HCEC 1CT (cell line): ENCODE data around the gene WNT11.

Source experiments
- DNase-seq: peaks from one replicate; pipeline ENCODE4 v3.0.0-alpha.2; 2017

Gene WNT11

DNA sequence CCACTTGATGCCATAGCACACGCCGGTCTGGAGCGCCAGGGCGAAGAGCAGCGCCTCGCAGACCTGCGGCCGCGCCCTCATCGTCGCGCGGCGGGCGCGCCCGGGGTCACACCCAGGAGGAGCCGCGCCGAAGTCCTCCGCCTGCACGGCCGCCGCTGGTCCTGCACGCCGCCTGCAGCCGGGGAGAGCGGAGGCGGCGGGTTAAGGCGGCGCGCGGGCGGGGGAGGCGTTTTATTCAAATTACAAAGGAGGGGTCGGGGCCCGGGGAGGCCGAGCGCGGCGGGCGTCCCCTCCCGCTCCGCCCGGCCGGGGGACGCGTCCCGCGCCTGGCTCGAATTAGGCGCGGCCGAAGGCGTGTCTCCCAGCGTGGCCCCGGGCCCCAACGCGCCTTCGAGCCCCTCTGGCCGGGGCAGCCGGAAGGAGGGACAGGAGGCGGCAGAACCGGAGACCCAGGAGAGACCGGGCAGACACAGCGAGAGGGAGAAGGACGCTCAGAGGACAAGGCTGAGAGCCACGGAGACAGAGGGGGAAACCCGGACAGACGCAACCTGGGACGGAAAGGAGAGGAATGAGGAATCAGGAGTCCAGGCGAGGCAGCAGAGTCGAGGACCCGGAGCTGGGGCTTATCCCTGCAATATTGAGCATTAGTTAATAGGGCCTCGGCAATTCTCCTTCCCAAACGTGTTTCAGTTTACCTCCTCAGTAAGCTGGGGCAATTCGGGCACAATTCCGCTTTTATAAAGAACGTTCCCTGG is at the start of gene WNT11:
WNT11 (minus strand) TSS at position 176 of the 755 bp plus-strand sequence; CDS start at position 81, 95 bp downstream.
- no peak for DNase-seq

DNA sequence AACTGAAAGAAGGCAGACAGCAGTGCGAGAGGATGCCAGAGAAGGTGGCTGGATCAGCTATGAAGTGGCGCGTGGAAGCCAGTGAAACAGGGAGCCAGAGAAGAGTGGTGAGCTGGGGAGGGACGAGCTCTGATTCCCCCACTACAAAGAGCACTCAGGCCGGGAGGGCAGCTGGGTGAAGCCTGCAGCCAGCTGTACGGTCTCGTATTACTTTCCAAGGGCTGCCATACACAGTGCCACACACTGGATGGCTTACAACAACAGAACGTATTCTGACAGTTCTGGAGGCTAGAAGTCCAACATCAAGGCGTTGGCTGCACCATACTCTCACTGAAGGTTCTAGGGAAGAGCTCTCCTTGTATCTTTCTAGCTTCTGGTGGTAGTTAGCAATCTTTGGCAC is 47.1 kb upstream of the WNT11 start:
- no peak for DNase-seq

DNA sequence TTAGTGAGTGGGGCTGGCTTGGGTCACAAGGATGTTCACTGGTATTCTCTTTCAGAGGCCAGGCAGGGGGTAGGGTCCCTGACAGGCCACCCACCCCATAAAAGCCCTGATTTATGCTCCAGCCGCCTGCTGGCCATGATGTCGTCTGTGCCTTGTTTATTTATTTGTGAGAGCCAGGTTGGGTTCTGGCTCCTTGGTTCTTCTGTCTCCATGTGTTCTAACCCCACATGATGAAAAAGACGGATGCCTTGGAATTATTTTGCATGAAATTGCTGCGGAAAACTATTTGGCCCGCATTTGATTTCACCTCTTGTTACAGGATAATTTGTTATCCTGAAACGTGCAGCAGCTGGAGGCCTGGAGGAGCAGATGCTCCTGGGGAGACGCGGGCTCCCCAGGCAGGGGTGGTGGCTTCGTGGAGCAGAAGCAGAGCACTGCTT is 46.3 kb upstream of the WNT11 start:
- DNase-seq = no peak

DNA sequence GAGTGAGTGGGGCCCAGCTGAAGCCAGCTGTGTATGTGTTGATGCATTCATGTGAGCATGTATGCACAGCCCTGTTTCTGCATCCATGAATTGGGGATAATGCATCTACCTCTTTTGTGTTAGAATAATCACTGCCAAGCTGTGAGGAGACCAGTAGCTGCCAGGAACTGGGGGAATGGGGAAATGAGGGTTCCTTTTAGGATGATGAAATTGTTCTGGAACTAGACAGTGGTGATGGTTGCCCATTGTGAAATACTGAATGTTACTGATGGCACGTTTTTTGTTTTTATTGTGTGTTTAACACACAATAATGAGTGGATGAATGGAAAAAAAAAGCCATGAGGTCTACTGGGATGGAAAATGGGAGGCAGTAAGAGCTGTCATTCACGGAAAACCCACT is 45.3 kb upstream of the WNT11 start:
- DNase-seq = no peak

DNA sequence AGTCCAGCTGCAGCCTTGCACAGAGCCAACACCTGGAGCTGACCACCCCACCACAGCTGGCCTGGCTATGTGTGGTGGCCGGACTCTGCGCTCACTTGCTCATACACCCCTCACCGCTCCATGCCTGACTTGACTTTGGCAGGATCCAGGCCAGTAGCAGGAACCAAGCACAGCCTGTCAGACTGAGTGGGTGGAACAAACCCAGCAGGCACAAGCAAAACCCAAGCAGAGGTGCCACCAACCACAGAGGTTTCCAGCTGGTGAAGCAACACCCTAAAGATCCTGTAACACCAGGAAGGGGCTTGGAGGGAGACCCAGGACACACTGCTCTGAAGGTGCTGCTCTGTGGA is 44.9 kb upstream of the WNT11 start:
- no peak for DNase-seq

DNA sequence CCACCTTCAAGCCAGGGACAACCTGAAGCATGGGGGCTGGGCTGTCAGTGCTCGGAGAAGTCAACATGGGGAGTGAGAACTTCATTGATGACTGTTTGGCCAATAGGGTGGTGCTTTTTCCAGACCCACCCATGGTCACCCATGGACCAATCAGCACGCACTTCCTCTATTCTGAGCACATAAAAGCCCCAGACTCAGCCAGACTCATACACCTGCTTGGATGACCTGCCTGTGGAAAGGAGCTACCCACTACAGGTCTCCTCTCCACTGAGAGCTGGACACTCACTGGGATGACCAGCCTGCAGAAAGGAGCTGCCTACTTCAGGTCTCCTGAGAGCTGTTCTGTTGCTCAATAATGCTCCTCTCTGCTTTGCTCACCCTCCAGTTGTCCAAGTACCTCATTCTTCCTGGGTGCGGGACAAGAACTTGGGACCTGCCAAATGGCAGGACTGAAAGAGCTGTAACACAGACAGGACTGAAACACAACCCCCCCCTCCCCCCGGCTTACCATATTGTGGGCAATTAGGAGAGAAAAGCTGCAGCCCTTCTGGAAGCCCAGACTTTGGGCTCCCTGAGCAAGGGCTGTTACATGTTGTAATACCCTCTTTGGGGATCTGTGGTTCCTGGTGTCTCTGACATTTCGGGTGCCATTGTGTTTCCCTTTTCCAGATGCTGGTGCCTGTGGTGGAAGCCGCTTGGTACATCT is 44.4 kb upstream of the WNT11 start:
- DNase-seq = no peak

DNA sequence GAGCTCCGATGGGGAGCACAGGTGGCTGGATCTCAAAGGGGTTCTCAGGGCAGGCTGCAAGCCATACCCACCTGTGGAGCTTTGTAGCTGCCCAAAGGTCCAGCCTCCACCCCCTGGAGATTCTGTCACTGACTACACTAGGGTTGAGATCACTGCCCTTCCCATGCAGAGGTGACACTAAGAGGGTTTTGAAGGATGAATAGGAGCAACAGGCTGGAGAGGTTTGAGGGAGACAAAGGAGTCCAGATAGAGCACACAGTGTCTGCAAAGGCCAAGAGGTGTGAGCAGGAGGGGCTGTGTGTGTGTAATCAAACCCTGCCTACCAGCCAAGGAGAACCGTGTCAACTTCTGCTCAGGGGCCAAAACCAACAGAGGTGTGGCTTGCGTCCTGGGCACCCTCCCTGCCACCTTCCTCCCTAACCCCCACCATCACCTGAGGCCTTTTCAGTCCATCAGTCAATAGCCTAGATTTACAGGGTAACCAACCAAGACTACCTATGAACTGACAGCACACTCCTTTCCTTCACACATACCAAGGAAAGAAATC is 43.0 kb upstream of the WNT11 start:
- no peak for DNase-seq

DNA sequence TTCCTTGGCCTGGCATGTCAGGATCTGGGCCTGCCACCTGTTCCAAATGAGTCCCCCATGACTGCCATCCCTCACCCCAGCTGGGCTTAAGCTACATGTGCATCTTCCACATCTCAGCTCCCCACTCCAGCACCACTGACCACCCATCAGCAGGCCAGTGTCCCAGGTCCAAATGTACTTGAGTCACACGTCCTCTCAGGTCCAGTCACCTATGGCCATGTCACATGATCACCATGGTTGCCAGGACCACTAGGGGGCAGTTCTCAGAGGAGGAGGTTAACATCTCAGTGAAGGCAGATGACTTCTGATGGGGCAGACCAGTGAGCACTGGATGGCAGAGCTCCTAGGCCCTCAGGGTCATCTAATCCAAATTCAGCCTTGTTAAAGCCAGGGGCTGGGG is 41.9 kb upstream of the WNT11 start:
- no peak for DNase-seq

DNA sequence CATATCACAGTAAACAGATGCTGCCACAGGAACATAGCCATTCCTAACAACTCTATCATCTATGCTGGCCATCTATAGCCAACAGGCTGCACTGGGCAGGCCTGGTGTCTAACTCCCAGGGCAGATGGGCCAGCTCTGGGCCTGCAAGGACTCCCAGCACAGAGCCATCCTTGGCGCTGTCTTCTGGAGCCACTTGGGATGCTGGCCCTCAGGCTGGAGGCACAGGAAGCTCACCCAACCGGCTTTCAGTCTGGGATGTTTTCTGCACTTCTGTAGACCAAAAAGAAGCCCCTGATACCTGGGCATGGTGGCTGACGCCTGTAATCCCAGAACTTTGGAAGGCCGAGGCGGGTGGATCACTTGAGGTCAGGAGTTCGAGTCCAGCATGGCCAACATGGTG is 40.8 kb upstream of the WNT11 start:
- no peak for DNase-seq

DNA sequence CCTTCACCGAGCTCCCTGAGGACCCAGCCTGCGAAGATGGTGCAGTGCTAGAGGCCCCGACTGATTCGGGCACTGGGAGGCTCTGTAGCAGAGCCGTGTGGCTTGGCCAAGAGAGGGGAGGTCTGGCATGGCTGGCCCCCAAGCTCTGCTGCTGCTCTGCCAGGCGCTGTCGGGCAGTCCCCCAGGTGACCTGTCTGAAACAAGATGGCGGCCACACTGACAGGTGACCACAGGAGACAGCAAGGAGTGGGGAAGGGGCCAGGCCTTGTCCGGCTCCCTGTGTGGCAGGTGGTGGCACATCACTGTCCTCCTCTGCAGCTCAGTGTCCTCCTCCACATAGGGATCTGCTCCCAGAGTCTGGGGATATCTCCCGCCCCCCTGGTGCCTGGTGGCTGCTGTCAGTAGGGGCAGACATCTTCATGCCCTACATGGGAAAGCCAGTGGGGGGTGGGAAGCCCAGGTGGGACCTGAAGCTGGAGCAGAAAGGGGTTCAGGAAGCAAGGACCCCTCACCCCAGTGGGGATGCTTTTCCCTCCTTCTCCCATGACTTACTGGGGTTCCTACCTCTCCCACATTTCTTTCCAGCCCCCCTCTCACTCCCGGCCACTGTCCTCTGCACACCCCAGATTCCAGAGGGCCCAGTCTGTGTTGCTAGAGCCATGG is 40.1 kb upstream of the WNT11 start:
- no peak for DNase-seq

DNA sequence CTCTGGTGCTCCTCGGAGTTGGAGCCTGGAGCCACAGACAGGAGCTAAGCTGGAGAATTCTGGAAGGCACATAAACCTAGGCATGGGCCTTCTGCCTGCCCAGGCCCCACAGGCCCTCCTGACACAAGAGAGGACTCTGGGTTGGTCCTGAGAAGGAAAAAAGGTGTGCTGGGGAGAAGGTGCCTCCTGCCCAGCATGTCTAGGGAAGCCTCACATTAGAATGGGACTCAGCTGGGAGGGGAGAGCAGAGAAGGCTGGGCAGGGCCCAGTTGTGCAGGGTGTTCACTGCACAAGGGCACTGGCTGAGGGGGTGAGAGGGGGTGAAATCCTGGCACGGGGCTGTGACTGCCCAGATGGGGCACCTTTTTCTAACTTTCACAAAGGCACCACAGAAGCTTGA is 39.4 kb upstream of the WNT11 start:
- DNase-seq = no peak

DNA sequence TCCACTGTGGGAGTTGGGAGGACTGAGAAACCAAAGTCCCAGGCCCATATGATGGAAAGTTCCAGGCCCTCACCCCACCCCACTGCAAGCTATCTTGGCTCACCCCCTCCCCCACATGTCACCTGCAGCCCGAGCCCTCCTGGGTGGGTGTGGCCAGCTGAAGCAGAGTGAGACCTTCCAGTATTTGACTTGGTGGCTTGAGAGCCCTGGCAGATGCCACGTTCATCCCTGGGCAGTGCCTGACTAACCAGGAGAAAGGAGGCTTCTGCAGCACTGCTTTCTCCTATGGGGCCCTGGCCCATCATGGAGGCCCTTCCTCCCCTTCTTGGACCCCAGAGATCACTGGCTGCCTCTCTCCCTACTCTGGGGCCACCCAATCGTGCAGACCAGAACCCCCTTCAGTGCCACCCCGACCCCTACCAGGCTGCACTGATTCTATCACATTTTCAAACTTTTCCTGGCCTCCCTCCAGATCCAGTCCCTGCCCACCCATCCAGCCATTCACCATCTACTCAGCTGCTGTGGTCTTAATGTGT is 38.1 kb upstream of the WNT11 start:
- DNase-seq = no peak

DNA sequence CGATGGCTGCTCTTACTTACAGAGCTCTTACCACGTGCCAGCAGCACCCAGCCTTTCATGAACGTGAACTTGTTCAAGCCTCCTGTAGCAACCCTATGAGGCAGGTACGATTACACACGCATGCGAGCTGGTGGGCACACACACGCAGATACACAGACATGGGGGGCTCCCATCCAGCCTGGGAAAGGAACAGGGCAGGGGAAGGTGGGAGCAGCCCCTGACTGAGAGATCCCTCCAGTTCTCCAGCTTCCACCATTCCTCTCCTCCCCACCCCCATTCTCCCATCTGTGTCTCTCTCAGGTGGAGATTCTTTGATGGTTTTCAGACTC is 37.6 kb upstream of the WNT11 start:
- no peak for DNase-seq

DNA sequence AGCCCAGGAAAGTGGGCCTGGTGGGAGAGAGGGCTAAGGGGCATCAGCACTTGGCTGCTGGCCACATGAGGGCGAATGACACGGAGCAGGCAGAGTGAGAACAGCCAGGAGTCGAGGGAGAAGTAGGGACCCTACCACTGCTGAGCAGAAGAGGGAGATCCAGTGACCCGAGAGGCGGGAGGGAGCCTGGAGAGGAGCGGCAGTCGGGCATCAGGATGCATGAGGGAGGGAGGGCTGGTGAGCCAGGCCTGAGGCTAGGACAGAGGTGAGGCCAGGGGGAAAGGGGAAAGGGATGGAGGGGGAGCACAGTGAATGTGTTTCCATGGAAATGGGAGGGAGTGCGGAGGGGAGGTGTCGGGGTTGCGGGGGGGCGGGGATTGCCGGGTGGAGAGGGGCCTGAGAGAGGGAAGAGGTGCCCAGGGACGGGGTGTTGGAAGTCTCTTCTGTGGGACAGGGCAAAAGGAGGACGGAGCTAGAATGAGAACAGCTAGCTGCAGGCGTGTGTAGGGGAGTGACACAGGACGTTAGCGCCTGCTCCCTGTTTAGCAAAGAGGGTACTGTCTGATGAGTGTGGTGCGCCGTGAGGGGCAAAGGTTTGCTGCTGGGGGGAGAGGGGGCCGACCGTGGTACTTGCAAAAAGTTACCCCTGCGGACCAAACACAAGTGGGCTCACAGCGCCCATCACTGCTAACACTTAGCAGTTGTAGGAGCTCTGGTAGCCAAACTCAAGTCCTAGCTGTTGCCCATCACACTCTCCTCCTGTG is 37.1 kb upstream of the WNT11 start:
- DNase-seq = no peak

DNA sequence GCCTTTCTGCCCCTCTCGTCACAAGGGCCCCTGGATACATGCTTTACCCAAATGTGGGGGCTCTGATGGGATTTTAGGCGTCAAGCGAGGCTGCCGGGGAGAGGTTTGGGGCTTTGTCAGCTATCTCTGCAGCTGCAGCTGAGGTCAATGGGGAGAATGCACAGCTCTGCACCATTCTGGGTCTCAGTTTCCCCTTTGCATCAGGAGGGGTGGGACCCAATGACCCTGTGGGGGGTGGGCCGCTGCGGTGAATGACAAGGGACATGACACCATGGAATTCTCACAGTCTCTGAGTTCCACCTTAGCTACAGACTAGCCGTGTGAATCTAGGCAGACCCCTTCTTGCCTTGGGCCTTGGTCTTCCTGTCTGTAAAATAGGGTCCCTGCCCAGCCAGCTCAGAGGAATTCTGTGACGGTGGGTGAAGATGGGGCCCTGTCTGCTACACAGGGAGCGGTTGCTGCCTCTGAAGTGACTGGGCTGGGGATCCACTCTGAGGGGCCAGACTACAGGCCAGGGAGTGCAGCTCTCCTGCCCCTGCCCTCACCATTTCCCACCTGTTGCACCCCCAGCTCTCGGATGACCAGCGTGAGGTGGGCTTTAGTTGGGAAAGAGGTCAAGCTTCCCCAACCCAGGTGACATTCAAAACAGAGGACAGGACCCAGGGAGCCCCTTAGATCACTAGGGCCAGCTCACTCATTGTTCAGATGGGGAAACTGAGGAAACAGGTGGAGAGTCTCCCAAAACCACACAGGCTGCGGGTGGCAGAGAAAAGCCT is 35.9 kb upstream of the WNT11 start:
- no peak for DNase-seq

DNA sequence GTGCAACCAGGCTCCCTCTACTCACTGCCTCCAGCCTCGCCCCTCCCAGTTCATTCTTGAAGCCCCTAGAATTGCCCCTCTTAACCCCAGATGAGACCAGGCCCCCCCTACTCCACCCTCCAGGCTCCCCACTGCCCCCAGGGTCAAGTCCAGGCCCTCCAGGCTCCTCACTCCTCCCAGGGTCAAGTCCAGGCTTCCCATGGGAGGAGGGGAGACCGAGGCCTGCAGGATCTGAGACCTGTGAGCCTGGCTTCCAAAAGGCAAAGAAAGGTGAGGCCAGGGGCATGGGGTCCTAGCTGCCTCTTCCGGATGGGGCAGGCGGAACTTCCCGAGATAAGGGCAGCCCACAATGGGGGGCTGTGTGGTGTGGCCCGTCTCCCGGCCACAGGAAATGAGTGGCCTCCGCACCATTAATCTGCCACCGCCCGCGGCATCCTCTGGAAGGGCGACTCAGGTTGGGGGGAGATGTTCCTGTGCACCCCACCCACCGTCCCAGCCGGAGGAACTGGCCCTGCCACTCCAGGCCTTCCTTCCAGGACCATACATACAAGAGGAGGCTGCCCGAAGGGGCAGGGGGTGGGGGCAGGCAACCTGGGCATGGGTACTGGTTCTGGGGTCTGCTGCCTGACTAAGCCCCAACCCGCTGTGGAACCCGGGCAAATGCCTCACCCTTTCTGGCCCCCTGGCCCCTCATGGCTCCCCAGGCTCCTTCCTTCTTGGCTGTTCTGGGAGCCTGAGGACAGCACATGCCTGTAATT is 35.1 kb upstream of the WNT11 start:
- no peak for DNase-seq

DNA sequence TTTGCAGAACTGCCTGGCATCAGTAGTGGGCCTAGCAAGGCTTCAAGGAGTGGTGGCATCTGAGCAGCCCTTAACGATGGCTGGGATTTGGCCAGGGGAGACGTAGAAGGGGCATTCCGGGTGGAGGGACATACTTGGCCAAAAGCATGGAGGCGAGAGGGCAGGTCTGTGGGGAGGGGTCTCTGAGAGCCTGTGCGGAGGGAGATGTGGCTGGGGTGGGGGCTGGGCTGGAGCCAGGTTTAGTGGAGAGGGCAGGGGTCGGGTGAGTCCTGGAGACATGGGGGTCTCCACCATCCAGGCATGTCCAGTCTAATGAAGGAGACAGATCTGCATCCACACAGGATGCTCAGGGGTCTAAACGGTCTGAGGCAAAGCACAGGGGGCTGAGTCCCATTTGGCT is 34.4 kb upstream of the WNT11 start:
- no peak for DNase-seq

DNA sequence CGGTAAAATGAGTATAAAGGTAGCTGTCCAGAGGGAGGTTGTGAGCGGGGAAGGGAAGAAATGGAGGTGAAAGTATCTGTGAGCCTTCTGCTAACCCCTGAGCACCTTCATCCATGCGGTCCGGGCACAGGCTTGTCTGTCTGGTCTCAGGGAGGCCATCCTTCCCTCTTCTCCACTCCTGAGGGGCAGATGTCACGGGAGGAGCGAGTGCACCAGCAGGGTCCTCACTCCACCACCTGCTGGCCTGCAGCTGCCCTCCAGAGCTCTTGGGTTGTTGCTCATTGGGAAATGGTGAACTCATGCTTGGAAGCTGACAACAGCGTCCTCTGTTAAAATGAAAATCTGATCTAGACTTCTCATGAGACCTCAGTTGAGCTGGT is 33.8 kb upstream of the WNT11 start:
- DNase-seq = no peak

DNA sequence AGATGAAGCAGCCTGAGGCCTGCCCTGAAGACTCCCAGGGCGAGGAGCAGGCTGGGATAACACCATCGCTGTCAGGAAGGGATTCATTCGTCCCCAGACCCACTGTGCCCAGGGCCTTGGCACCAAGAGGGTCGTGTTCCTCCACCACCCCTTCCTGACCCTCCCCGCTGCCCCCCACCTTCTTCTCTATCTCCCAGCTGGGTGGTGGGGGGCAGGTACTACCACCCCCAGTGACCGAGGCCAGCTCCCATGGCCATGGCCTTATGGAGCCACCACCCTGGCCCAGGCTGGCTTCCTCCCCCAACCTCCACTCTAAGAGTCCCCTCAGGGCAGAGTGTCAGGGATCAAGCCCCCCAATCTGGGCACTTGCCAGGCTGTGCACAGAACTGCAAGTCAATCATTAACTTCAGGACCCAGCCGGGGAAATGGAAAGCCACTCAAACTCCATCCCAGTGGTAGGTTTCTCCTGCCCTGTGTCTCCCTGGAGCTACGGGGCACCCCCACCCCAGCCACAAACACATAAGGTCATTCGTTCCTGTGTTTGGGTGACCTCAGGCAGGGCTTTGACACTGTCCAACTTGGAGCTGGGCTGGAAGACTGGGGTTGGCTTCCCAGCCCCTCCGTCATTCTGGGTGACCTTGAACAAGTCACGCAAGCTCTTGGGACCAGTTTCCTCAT is 33.3 kb upstream of the WNT11 start:
- DNase-seq = no peak

DNA sequence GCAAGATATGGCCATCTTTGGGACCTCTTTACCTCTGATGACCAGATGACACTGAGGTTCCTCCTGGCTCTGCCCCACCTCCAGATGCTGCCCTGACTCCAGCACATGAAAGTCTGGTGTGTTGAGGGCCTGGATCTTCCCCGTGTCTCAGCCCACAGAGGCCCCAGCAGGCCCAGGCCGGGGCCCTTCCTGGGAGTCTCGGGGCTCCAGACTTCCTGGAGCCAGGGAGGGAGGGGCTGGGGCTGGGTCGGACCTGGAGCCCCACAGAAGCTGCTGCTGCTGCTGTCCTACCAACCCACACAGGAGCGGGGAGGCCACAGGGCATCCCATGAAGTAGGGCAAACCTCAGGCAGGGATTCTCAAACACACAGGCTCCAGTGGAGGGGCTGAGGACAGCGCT is 32.2 kb upstream of the WNT11 start:
- no peak for DNase-seq

DNA sequence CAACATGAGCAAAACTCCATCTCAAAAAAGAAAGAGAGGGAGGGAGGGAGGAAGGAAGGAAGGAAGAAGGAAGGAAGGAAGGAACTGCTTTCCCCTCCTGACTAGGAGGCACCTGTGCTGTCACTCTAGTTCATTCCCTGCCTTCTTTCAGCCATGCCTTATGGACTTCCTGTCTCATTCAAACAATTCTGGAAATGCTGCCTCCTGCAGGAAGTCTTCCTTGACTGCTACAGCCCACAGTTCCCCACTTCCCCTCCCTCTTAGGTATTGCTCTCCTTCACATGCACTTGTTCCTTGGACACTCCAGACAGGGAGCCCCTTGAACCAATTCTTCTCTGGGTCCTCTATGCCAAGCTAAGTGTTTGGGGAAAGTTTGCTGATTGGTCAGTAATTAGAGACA is 31.6 kb upstream of the WNT11 start:
- DNase-seq = peak; percentile 31
